GM19193 (cell line): ENCODE measurements around the gene PCDHA4.

ENCODE experiments used
- POLR2A ChIP-seq: IDR thresholded peaks from 4 replicates; pipeline ENCODE4 v1.6.1; 2011; ENCODE audit not compliant: insufficient read depth, insufficient read length; ENCODE audit errors: extremely low read depth

PCDHA4 gene

GRCh38 chr5:140857177-140857986, 50.5 kb downstream of the PCDHA4 start:
- TF ChIP-seq POLR2A = no peak

- TF ChIP-seq POLR2A = no peak
Measured at GRCh38 chr5:140857987-140858240, 51.0 kb downstream of the PCDHA4 start.

GRCh38 chr5:140862441-140863295, 55.8 kb downstream of the PCDHA4 start:
- TF ChIP-seq POLR2A = no peak
